ENCODE measurements around the gene BAIAP2. TPM values are rescaled to one million over a fixed set of nuclear protein-coding genes. Genes with fewer than 3 reads are reported as not detected.

BAIAP2 gene
- total and polyA plus RNA-seq, 7 donors, result 6.5 to 52.3 (median 32.6) TPM

DNA sequence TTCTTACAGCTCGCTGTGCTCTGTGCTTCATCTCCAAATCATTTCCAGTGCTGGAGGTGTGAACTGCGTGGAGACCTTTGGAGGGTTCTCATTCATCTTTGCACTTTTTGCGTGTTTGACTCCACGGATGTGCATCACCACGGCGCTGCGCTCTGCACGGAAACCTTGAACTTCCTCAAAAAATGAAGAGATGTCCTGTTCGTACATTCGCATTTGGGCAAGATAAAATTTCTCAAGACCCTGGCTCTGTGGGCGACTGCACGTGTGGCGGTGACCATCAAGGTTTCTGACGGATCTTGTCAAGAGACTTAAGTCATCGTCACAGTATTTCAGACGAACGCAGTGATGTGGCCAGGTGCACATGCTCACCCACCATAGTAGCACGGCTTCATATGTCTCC lies 120.0 kb downstream of the BAIAP2 start:
- Histone ChIP-seq H3K9me3 (no peaks in the 10 kb centered on the region), H3K27me3 (peaks cover 0 to 3% (median 0%) of the 10 kb centered on the region in 3 donors), H3K4me1 (no peaks in the 10 kb centered on the region), H3K36me3 (no peaks in the 10 kb centered on the region), H3K27ac (no peak overlapping the region), H3K4me3 (no peak overlapping the region)
- intact Hi-C loops (cut with DNase I), result no loop called here
- TF ChIP-seq, protein P1, sequence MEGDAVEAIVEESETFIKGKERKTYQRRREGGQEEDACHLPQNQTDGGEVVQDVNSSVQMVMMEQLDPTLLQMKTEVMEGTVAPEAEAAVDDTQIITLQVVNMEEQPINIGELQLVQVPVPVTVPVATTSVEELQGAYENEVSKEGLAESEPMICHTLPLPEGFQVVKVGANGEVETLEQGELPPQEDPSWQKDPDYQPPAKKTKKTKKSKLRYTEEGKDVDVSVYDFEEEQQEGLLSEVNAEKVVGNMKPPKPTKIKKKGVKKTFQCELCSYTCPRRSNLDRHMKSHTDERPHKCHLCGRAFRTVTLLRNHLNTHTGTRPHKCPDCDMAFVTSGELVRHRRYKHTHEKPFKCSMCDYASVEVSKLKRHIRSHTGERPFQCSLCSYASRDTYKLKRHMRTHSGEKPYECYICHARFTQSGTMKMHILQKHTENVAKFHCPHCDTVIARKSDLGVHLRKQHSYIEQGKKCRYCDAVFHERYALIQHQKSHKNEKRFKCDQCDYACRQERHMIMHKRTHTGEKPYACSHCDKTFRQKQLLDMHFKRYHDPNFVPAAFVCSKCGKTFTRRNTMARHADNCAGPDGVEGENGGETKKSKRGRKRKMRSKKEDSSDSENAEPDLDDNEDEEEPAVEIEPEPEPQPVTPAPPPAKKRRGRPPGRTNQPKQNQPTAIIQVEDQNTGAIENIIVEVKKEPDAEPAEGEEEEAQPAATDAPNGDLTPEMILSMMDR (IDR thresholded peaks at IDR 0.05), result no peak
- TF ChIP-seq POLR2AphosphoS5 (IDR thresholded peaks at IDR 0.05) (no peak), POLR2A (IDR thresholded peaks at IDR 0.05) (no peak), EP300 (IDR thresholded peaks at IDR 0.05) (no peak)
- DNase-seq, result no peak
- 91 to 93% methylated on average over 18 of the region's 18 CpGs for WGBS, 2 donors

DNA sequence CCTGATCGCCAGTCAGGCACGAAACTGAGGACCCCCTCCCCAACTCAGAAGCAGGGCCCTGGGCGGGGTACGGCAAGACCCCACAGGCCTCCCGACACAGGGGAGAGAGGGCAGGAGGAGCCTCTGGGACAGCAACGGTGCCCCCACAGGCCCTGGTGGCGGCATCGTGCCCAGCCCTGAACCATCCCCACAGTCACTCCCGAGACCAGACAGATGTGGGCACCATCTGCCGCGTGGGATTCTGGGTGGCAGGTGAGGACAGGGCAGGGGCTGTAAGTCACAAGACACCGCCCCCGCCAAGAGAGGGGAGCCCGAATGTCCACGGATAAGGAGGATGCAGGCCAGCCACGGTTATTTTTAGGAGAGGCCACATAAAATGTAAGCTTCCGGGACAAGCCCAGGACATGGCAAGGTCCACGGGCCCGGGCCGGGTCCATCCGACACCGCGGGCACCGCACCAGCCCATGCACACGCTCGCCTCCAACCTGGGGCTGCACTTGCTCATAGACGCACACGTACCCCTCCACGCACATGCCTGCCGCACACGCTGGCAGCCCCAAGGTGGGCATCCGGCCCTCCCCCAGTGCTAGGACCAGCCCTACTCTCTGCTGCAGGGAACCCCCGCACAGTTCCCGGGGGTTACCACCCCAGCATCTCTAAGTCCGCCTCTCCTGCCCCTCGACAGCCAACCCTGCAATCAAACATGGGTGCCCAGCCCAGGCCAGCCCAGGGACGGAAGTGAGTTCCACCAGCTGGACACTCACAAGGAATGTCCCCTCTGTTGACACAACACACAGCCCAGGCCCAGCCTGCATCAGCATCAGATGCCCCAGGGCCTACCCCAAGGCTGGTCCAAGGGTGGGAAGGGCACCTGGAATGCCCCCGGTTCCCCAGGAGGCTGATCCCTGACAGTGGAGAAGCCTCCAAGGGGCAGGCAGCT lies 122.2 kb downstream of the BAIAP2 start:
- Histone ChIP-seq H3K27me3 (peaks cover 0 to 9% (median 0%) of the 10 kb centered on the region in 3 donors), H3K4me3 (no peak overlapping the region), H3K9me3 (no peaks in the 10 kb centered on the region), H3K27ac (no peak overlapping the region), H3K4me1 (no peaks in the 10 kb centered on the region), H3K36me3 (no peaks in the 10 kb centered on the region)
- intact Hi-C loops (cut with DNase I), result no loop called here
- no peak for DNase-seq
- 90 to 92% methylated on average over 38 of the region's 38 CpGs for WGBS, 2 donors
- TF ChIP-seq EP300 (IDR thresholded peaks at IDR 0.05) (no peak), POLR2A (IDR thresholded peaks at IDR 0.05) (no peak), POLR2AphosphoS5 (IDR thresholded peaks at IDR 0.05) (no peak)
- TF ChIP-seq, protein P1 (IDR thresholded peaks at IDR 0.05), result no peak

DNA sequence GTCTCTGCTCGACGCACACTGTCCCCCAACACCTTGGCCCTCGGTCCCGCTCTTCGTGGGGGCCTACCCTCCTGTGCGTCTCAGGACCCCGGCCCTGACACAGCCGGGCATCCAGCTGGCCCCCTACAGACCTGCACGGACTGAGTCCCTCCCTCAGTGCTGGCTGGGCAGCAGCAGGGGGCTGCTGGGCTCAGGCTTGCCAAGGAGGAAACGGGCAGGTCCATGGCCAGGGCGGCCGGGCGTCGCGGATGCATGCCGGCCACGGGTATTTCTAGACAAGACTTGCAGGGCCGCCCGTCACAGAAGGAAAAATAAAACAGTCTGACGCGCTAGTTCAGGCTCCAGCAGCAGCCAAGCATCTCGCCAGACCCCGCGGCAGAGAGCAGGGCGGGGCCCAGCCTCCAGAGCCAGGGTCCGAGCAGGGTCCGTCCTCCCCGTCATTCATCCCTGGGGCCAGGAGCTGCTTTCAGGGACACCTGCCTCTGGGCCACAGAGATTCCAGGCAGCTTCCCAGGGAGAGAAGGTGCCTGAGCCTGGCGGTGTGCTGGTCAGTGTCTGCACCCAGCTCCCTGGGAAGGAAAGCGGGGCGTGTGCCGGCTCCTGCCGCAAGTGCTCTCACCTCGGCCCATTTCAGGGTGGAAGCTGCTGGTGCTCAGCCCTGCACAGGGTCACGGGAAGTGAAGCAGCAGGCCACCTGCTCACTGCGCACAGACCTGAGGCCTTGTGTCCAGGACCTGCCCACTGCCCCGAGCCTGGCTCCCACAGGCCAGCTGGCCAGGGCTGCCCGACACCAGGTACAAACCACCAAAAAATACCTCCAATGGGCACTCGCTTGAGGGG lies 123.1 kb downstream of the BAIAP2 start:
- intact Hi-C loops (cut with DNase I), result no loop called here
- peaks cover 0 to 9% (median 0%) of the 10 kb centered on the region in 3 donors for H3K27me3 ChIP-seq

More for the DNA sequence above, 123.1 kb downstream of the BAIAP2 start:
- DNase-seq, result no peak
- no peaks in the 10 kb centered on the region for H3K4me1 ChIP-seq
- no peaks in the 10 kb centered on the region for H3K9me3 ChIP-seq
- H3K4me3 ChIP-seq, result no peak overlapping the region
- H3K36me3 ChIP-seq, result no peaks in the 10 kb centered on the region
- no peak overlapping the region for H3K27ac ChIP-seq
- WGBS, 2 donors, result 87 to 90% methylated on average over 39 of the region's 39 CpGs
- TF ChIP-seq POLR2A (IDR thresholded peaks at IDR 0.05) (no peak), POLR2AphosphoS5 (IDR thresholded peaks at IDR 0.05) (no peak), EP300 (IDR thresholded peaks at IDR 0.05) (no peak)
- TF ChIP-seq, protein P1 (IDR thresholded peaks at IDR 0.05), result no peak
